Body of pancreas (tissue), 4 donors: ENCODE measurements around the gene EFCAB9.

ENCODE experiments used
- POLR2A ChIP-seq, 3 donors: fragments of 450-650 bp; IDR thresholded peaks; one replicate each; pipeline ENCODE4 v1.6.1; 2016; ENCODE audit warnings: antibody characterized with exemption in 3 of 3, mild to moderate bottlenecking in 2 of 3
- TF ChIP-seq, protein P1 (sequence below), 7 experiments: fragments of 450-650 bp in 4 of 7; fragments of 200-600 bp in 3 of 7; sonication (generic) in 3 of 7; IDR thresholded peaks; one replicate each; pipeline ENCODE4 v1.5.1; 2016 to 2019; ENCODE audit warnings: antibody characterized with exemption in 7 of 7

- TF ChIP-seq, protein P1, sequence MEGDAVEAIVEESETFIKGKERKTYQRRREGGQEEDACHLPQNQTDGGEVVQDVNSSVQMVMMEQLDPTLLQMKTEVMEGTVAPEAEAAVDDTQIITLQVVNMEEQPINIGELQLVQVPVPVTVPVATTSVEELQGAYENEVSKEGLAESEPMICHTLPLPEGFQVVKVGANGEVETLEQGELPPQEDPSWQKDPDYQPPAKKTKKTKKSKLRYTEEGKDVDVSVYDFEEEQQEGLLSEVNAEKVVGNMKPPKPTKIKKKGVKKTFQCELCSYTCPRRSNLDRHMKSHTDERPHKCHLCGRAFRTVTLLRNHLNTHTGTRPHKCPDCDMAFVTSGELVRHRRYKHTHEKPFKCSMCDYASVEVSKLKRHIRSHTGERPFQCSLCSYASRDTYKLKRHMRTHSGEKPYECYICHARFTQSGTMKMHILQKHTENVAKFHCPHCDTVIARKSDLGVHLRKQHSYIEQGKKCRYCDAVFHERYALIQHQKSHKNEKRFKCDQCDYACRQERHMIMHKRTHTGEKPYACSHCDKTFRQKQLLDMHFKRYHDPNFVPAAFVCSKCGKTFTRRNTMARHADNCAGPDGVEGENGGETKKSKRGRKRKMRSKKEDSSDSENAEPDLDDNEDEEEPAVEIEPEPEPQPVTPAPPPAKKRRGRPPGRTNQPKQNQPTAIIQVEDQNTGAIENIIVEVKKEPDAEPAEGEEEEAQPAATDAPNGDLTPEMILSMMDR (IDR thresholded peaks at IDR 0.05): no peak
- no peak for TF ChIP-seq POLR2A (IDR thresholded peaks at IDR 0.05)
Observed at GRCh38 chr5:172172912-172173563, 20.9 kb upstream of the EFCAB9 start.
